Testis (tissue), 3 donors: Measurements from ENCODE around the gene CCDC188. TPM values are rescaled to one million over a fixed set of nuclear protein-coding genes. Genes with fewer than 3 reads are reported as not detected.

Experiments
- DNase-seq: peaks from one replicate; pipeline ENCODE4 v3.0.0-alpha.2; 2019
- H3K27ac ChIP-seq, 2 donors: fragments of 200-600 bp; sonication (generic); one replicate each; pipeline ENCODE4 v1.5.1; 2019
- H3K27me3 ChIP-seq: fragments of 200-600 bp; sonication (generic); one replicate; pipeline ENCODE4 v1.5.1; 2019
- H3K36me3 ChIP-seq: fragments of 200-600 bp; sonication (generic); one replicate; pipeline ENCODE4 v1.5.1; 2017; ENCODE audit warnings: low read depth; ENCODE audit errors: missing control alignments
- H3K4me1 ChIP-seq: fragments of 200-600 bp; sonication (generic); one replicate; pipeline ENCODE4 v1.5.1; 2019
- H3K4me3 ChIP-seq, 2 donors: fragments of 200-600 bp; sonication (generic); one replicate each; pipeline ENCODE4 v1.5.1; 2017 to 2019
- H3K9me3 ChIP-seq: fragments of 200-600 bp; sonication (generic); one replicate; pipeline ENCODE4 v1.5.1; 2017
- POLR2A ChIP-seq: fragments of 450-650 bp; IDR thresholded peaks from one replicate; pipeline ENCODE4 v1.6.1; 2017; ENCODE audit warnings: antibody characterized with exemption, mild to moderate bottlenecking, moderate library complexity
- WGBS, 2 donors: methylation state at CpG; one replicate each; pipeline ENCODE4 v1.1.5; 2018; 5-methylcytosine and 5-hydroxymethylcytosine counted together
- intact Hi-C: fragments of 100-400 bp; cut with DNase I; formaldehyde crosslinking; loops from one replicate; pipeline ENCODE4 v1.15.1; 2023; ENCODE audit warnings: low total_unique reads
- polyA plus RNA-seq: library from polyadenylated mRNA; stranded (reverse); fragments of 350-450 nt; fragmentation: Illumina TruSeq; extraction: RNeasy Lipid Tissue Mini Kit (QIAGEN cat#74804); gene quantifications from one replicate; pipeline ENCODE4 v1.2.3, GENCODE V29; 2014; ENCODE audit warnings: low read depth, low replicate concordance; ENCODE audit not compliant: insufficient read depth
- total RNA-seq, 2 donors: library from RNA; depleted of rRNA; stranded (reverse); fragments of >200 nt; gene quantifications; one replicate each; pipeline ENCODE4 v1.2.3, GENCODE V29; 2016
- TF ChIP-seq, protein P1 (sequence below), 3 experiments: fragments of 450-650 bp in 2 of 3; fragments of 200-600 bp in 1 of 3; sonication (generic) in 1 of 3; IDR thresholded peaks; one replicate each; pipeline ENCODE4 v1.5.1; 2016 to 2019; ENCODE audit warnings: antibody characterized with exemption in 3 of 3, mild to moderate bottlenecking in 2 of 3, moderate library complexity in 1 of 3

CCDC188 gene
- total and polyA plus RNA-seq, 3 donors from 2014 or later = 12.2 to 46.5 (median 33.1) TPM

DNA sequence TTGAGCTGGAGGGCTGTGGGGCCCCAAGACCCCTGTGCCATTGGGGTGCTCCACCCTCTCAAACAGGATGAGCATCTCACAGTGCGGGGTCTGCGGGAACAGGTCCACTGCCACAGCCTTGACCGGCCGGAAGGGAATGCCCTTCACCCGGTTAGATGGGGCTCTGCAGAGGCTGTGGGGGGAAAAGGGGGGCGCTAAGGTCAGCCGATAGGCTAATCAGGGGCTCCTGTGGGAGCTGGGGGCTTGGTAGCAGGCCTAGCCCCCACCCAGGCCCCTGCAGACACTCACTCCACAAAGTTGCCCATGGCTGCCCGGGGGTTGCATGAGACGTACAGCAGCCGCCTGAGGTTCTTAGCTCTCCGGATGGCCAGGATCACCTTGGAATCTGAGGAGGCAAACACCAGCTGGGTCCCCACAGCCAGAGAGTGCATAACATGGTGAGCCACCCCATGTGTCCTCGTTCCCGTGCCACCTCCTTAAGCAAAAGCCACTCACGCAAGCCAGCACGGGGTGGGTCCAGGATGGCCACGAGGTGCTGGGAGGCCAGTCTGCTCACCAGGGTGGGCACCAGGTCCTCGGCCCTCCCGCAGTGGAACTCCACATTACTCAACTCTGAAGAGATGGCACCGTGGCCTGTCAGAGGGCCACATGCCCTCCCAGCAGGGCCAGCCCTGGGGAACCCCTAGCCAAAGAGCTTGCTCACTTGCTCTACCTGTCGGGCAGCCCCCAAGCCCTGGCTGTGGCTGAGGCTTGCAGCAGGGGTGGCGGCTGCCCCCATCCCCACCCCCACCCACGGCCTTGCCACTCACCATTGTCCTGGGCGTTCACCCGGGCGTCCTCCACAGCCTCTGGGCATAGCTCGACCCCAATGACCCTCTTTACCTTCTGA is 38.0 kb downstream of the CCDC188 start:
- no peak overlapping the region for H3K4me3 ChIP-seq
- no peaks in the 10 kb centered on the region for H3K9me3 ChIP-seq
- intact Hi-C loops = no loop called here
- no peak for DNase-seq
- no peak overlapping the region for H3K27ac ChIP-seq
- no peak for TF ChIP-seq POLR2A
- TF ChIP-seq, protein P1, sequence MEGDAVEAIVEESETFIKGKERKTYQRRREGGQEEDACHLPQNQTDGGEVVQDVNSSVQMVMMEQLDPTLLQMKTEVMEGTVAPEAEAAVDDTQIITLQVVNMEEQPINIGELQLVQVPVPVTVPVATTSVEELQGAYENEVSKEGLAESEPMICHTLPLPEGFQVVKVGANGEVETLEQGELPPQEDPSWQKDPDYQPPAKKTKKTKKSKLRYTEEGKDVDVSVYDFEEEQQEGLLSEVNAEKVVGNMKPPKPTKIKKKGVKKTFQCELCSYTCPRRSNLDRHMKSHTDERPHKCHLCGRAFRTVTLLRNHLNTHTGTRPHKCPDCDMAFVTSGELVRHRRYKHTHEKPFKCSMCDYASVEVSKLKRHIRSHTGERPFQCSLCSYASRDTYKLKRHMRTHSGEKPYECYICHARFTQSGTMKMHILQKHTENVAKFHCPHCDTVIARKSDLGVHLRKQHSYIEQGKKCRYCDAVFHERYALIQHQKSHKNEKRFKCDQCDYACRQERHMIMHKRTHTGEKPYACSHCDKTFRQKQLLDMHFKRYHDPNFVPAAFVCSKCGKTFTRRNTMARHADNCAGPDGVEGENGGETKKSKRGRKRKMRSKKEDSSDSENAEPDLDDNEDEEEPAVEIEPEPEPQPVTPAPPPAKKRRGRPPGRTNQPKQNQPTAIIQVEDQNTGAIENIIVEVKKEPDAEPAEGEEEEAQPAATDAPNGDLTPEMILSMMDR (IDR thresholded peaks at IDR 0.05) = no peak
- H3K36me3 ChIP-seq = no peaks in the 10 kb centered on the region
- H3K4me1 ChIP-seq = peaks cover 10% of the 10 kb centered on the region
- no peaks in the 10 kb centered on the region for H3K27me3 ChIP-seq
- WGBS, 2 donors = 83 to 87% methylated on average over 14 to 25 of the region's 26 CpGs

DNA sequence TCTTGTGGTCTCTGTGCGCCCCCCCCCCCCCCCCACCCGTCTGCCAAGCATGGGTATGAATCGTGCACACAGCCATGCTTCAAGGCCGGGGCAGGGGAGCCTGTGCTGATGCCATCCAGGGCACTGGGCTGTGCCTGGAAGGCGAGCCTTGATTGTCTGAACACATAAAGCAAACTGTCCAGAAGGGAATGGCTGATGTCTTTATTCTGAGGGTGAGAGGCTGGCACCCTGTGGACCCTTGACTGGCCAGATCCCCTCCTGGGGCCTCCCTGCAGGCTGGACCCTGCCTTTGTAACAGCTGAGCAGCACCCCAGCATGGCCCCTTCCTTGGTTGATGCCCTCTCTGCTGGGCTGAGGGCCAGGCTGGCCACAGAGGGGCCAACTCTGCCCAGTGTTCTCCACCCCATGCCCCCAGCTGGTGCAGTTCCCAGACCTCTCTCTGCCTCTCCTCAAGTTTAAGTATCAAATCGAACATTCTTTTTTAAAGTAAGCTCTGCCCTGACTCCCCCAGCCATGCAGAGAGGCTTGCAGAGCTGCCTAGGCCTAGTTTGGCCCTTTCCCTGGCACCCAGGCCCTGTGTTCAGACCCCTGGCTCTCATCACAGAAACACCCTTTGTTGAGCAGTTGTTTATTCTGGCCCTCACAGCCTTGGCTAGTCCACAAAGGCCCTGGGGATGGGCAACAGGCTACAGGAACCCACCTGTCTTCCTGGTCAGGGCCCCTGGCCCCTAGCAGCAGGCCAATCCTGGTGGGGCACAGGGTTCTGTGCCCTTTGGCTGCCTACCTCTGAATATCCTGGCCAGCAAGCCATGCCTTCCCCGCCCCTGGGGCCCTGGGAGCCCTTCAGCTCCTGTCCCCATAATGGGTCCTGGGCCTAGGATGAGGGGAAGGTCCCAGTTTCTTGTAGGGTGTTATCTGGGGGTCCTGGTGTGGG is 38.9 kb downstream of the CCDC188 start:
- TF ChIP-seq, protein P1 (IDR thresholded peaks at IDR 0.05) = no peak
- TF ChIP-seq POLR2A = no peak
- no peaks in the 10 kb centered on the region for H3K9me3 ChIP-seq
- H3K27me3 ChIP-seq = no peaks in the 10 kb centered on the region
- H3K4me1 ChIP-seq = peaks cover 10% of the 10 kb centered on the region
- H3K4me3 ChIP-seq = no peak overlapping the region
- H3K27ac ChIP-seq = no peak overlapping the region
- 60 to 72% methylated on average over 4 to 6 of the region's 7 CpGs for WGBS, 2 donors
- no peak for DNase-seq
- intact Hi-C loops = no loop called here
- no peaks in the 10 kb centered on the region for H3K36me3 ChIP-seq

DNA sequence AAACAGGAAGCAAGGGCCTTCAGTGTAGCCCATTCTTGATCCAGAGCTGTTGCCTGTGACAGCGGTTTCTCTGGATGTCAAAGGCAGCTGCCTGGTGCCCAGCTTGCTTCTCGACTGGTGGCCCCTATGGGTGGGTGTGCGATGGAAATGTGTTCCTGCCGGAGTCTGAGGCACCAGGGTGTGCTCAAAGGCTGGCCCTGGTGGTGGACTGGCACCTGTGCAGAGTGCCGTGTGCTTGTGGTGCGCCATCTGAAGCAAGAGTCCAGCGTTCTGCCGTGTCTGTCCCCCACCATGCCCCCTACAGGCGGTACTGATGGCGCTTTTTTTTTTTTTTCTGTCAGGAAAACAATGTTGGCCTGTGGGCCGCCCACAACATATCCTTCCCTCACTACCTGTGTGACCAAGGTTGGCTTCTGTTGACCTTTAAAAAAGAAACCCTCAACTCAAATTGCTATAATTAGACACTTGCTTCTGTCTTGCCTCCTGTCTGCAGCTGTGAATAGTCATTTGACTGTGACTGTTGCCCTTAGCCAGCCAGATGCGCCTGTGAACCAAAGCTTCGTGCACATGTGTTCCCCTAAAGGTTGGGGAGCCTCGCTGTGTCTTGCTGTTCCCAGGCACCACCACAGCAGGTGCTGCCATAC is 39.7 kb downstream of the CCDC188 start:
- TF ChIP-seq, protein P1 (IDR thresholded peaks at IDR 0.05) = peak in 2 of 3 experiments; percentile 9 to 37
- TF ChIP-seq POLR2A = no peak
- Histone ChIP-seq H3K36me3 (no peaks in the 10 kb centered on the region), H3K4me1 (peaks cover 7% of the 10 kb centered on the region), H3K9me3 (no peaks in the 10 kb centered on the region), H3K27me3 (no peaks in the 10 kb centered on the region), H3K27ac (no peak overlapping the region), H3K4me3 (no peak overlapping the region)
- DNase-seq = no peak
- intact Hi-C loops = no loop called here
- 68 to 75% methylated on average over 14 of the region's 14 CpGs for WGBS, 2 donors

DNA sequence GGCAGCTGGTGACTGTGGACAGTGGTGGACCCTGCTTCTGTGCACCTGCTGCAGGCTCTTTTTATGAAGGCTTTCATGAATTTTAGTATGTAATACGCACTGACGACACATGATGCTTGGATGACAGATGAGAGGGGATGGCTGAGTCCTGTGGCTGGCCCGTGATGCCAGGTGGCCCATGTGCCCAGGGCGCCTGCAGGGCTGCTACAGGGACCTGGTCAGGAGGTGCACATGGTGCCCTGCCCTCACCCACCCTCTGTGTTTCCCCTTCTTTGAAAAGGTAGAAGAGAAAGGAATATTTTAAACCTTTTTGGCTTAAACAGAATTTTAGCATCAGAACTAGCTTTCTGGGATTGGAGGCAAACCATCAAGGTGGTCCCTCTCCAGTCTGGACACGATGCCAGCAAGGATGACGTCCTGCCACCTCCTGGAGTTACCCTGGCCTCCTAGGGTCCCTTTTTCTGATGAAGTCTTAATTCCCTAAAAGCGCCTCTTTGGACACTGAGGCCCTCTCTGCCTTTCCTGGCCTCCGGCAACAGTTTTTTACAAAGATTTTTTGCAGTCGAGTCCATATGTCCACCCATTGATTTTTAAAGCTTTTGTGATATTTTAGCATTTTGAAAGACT is 40.4 kb downstream of the CCDC188 start:
- Histone ChIP-seq H3K27me3 (no peaks in the 10 kb centered on the region), H3K9me3 (no peaks in the 10 kb centered on the region), H3K4me3 (no peak overlapping the region), H3K36me3 (no peaks in the 10 kb centered on the region), H3K4me1 (peaks cover under 1% of the 10 kb centered on the region), H3K27ac (no peak overlapping the region)
- WGBS, 2 donors = 79 to 86% methylated on average over 9 of the region's 9 CpGs
- TF ChIP-seq, protein P1 (IDR thresholded peaks at IDR 0.05) = no peak
- TF ChIP-seq POLR2A = no peak
- no peak for DNase-seq
- intact Hi-C loops = no loop called here
